NB4 (cell line): ENCODE data around the gene CCDC92.

ENCODE experiments used
- DNase-seq: peaks from one replicate; pipeline ENCODE4 v3.0.0; 2010; ENCODE audit warnings: low read depth
- H3K4me3 ChIP-seq: one replicate; pipeline ENCODE4 v1.5.1; 2011; ENCODE audit warnings: mild to moderate bottlenecking, low read depth, low read length, moderate library complexity
- MYC ChIP-seq: IDR thresholded peaks from 2 replicates; pipeline ENCODE4 v1.6.1; 2011; ENCODE audit warnings: low read depth, low read length
- POLR2A ChIP-seq: IDR thresholded peaks from 2 replicates; pipeline ENCODE4 v1.6.1; 2011; ENCODE audit warnings: mild to moderate bottlenecking; ENCODE audit not compliant: insufficient read length; ENCODE audit errors: extremely low read depth
- TF ChIP-seq, protein P1 (sequence below): IDR thresholded peaks from one replicate; pipeline ENCODE4 v1.5.1; 2012; ENCODE audit warnings: low read depth, low read length
- TF ChIP-seq, protein P2 (sequence below): IDR thresholded peaks from 2 replicates; pipeline ENCODE4 v1.6.1; 2011; ENCODE audit warnings: low read depth, low read length

Gene CCDC92

DNA sequence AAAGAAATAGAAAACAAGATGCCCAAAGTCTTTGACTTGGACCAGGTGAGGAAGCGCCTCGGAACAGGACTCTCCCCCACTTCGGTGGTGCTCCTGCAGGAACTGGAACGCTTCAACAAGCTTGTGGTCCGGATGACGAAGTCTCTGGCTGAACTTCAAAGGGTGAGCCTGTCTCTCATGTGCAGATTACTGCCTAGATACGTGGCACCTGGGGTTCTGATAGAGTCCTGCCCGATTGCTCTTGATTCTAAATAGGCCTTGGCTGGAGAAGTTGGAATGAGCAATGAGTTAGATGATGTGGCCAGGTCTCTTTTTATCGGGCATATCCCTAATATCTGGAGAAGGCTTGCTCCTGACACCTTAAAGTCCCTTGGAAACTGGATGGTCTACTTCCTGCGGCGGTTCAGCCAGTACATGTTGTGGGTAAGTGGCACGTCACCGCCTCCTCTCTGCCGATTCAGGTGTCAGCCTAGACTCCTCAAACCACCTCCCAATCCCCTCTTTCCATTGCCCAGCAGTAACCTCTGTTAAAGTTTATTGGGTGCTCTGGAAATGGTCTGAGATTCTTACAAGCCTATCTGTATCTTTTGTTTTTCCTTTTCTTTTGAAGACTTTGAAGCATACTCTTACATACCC, 40.8 kb downstream of the CCDC92 start:
- no peak overlapping the region for H3K4me3 ChIP-seq
- DNase-seq, result no peak
- TF ChIP-seq, protein P1, sequence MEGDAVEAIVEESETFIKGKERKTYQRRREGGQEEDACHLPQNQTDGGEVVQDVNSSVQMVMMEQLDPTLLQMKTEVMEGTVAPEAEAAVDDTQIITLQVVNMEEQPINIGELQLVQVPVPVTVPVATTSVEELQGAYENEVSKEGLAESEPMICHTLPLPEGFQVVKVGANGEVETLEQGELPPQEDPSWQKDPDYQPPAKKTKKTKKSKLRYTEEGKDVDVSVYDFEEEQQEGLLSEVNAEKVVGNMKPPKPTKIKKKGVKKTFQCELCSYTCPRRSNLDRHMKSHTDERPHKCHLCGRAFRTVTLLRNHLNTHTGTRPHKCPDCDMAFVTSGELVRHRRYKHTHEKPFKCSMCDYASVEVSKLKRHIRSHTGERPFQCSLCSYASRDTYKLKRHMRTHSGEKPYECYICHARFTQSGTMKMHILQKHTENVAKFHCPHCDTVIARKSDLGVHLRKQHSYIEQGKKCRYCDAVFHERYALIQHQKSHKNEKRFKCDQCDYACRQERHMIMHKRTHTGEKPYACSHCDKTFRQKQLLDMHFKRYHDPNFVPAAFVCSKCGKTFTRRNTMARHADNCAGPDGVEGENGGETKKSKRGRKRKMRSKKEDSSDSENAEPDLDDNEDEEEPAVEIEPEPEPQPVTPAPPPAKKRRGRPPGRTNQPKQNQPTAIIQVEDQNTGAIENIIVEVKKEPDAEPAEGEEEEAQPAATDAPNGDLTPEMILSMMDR, result no peak
- TF ChIP-seq POLR2A, result no peak
- TF ChIP-seq MYC, result no peak
- TF ChIP-seq, protein P2, sequence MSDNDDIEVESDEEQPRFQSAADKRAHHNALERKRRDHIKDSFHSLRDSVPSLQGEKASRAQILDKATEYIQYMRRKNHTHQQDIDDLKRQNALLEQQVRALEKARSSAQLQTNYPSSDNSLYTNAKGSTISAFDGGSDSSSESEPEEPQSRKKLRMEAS, result no peak

DNA sequence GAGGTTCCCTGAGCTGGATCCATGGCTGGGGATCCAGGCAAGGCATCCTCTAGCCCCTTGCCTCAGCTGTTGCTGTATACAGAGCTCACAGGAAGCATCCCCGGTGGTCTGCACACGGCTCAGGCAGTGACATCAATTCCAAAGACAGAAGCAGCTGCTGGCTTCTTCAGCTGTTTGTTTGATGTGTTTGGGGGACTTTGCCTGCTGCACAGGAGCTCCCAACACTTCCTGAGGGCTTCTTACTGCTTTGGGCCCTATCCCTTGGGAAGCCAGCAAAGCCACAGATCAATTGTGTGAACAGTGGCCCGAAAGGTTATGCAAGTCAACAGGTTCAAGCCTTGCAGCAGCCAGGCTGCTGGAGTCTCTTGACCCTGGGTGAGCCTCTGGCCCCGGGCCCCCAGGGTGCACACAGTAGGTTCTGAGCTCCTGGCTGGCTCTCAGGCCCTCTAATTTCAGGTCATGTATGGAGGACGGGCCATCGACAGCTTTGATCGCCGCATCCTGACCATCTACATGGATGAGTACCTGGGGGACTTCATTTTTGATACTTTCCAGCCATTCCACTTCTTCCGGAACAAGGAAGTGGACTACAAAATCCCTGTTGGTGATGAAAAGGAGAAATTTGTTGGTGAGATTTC, 42.6 kb downstream of the CCDC92 start:
- TF ChIP-seq POLR2A, result no peak
- TF ChIP-seq, protein P2, result no peak
- TF ChIP-seq MYC, result no peak
- TF ChIP-seq, protein P1, result no peak
- no peak for DNase-seq
- H3K4me3 ChIP-seq, result no peak overlapping the region

DNA sequence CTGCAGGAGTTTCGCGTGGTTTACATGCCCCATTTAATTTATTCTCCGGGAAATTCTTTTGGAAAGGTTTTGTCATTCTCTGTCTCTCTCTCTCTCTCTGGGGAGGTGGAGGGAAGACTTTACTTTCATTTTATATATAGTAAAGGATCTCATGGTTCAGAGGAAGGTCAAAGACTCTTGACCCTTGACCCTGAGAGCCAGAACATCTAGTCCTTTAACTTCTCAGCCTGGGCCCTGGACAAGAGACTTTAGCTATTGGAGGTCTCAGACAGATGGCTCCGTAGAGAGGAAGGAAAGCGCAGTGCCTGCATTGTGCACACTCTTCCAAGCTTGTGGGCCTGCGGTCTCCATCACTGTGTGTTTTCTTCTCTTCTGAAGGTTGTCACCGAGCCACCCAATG, 43.7 kb downstream of the CCDC92 start:
- no peak for DNase-seq
- TF ChIP-seq, protein P1, result no peak
- TF ChIP-seq POLR2A (no peak), MYC (no peak)
- H3K4me3 ChIP-seq, result no peak overlapping the region

DNA sequence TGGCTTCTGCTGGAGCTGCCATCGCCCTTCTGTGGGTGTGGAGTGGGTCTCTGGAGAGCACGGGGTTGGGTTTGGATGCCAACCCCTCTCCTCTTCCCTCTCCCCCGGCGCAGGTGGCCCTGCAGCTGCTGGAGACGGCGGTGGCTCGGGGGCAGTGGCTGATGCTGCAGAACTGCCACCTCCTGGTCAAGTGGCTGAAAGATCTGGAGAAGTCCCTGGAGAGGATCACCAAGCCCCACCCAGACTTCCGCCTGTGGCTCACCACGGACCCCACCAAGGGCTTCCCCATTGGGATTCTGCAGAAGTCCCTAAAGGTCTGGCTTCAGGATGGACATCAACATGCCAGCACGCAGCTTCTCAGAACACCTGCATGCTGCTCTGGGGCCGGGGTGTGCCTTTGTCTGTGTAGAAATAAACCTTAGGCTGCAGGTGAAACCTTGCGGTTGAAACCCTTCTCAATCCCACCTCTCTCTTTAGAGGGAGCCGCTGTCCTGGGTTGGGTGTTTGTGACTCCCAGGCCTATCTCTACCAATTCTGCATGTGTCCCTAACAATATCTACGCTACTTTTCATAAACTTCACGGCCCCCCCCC, 44.3 kb downstream of the CCDC92 start:
- peak; percentile 86 for DNase-seq
- H3K4me3 ChIP-seq, result no peak overlapping the region
- TF ChIP-seq MYC (no peak), POLR2A (no peak)
- TF ChIP-seq, protein P1, result peak; percentile 38

DNA sequence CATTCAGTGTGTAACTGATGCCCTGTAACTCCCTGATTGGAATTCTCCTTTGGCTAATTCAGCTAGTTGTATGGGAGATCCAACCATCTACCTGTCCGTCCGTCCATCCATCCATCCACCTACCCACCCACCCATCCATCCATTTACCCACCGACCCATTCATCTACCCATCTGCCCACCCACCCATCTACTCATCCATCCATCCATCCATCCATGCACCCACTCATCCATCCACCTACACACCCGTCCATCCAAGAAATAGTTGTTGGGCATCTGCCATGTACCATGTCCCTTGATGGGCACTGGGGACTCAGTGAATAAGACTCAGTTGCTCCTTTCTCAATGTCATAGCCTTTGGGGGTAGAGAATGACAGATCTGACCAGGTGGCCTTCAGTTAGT, 48.1 kb downstream of the CCDC92 start:
- no peak overlapping the region for H3K4me3 ChIP-seq
- no peak for DNase-seq
- TF ChIP-seq, protein P1, result no peak
- TF ChIP-seq POLR2A (no peak), MYC (no peak)
- TF ChIP-seq, protein P2, result no peak
